ENCODE measurements around the gene OR10H3.

DNA sequence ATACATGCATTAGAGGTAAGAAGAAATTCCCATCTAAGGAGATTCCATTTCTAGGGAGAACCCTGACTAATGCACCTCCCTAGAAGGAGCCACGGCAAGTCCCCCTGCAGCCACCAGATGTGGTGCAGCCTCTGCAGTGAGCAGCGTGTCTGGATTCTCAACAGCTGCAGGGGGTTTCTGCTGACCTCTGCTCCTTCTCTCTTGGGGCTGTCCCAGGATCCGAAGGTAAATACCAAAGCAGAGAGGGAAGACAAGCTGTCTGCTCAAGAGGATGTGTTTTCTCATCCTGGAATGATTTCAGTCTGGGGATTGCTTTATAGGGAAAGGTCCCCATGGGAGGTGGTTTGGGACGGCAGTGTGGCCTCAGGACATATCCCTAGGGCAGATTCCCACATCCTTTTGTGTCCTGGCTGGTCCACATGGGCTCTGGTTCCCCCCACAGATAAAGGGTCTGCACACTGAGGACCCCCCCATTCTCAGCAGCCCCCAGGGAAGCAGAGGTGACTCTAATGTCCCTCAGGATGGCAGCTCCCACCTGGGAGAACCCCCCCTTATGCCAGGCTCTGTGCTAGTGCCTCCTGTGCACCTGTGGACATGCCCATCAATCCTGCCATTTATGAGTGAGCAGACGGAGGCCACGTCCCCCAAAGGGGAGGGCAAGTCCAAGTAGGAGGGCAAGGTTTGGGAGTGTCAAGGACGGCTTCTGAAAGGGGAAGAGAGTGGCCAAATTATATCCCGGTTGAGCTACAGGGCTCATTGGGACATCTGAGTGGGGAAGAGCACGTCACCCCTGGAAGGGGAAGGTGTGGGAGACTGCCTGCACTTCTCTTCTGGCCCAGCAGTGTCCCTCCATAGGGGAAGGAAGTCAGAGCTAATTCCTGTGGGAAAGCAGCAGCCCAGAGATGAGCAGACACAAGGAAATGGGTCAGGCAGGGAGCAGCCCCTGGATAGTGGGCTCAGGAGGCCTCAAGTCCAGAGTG, 39.5 kb downstream of the OR10H3 start:
- TF ChIP-seq, protein P1, sequence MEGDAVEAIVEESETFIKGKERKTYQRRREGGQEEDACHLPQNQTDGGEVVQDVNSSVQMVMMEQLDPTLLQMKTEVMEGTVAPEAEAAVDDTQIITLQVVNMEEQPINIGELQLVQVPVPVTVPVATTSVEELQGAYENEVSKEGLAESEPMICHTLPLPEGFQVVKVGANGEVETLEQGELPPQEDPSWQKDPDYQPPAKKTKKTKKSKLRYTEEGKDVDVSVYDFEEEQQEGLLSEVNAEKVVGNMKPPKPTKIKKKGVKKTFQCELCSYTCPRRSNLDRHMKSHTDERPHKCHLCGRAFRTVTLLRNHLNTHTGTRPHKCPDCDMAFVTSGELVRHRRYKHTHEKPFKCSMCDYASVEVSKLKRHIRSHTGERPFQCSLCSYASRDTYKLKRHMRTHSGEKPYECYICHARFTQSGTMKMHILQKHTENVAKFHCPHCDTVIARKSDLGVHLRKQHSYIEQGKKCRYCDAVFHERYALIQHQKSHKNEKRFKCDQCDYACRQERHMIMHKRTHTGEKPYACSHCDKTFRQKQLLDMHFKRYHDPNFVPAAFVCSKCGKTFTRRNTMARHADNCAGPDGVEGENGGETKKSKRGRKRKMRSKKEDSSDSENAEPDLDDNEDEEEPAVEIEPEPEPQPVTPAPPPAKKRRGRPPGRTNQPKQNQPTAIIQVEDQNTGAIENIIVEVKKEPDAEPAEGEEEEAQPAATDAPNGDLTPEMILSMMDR (IDR thresholded peaks at IDR 0.05 in 2 of 3, conservative IDR thresholded peaks at IDR 0.05 in 1 of 3; ENCODE audit: borderline replicate concordance in 1 of 3, insufficient read depth in 1 of 3, low read depth in 2 of 3, low read length in 2 of 3), result no peak
- no peak for TF ChIP-seq POLR2AphosphoS5 (IDR thresholded peaks at IDR 0.05; ENCODE audit: low read depth, low read length)
- TF ChIP-seq POLR2A (IDR thresholded peaks at IDR 0.05; ENCODE audit: borderline replicate concordance, extremely low read depth, insufficient read depth, insufficient read length), result no peak
- TF ChIP-seq JUND (IDR thresholded peaks at IDR 0.05), result no peak
- TF ChIP-seq EZH2 (IDR thresholded peaks at IDR 0.05), result no peak
- TF ChIP-seq, protein P2, sequence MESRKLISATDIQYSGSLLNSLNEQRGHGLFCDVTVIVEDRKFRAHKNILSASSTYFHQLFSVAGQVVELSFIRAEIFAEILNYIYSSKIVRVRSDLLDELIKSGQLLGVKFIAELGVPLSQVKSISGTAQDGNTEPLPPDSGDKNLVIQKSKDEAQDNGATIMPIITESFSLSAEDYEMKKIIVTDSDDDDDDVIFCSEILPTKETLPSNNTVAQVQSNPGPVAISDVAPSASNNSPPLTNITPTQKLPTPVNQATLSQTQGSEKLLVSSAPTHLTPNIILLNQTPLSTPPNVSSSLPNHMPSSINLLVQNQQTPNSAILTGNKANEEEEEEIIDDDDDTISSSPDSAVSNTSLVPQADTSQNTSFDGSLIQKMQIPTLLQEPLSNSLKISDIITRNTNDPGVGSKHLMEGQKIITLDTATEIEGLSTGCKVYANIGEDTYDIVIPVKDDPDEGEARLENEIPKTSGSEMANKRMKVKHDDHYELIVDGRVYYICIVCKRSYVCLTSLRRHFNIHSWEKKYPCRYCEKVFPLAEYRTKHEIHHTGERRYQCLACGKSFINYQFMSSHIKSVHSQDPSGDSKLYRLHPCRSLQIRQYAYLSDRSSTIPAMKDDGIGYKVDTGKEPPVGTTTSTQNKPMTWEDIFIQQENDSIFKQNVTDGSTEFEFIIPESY (IDR thresholded peaks at IDR 0.05; ENCODE audit: extremely low read depth, insufficient replicate concordance, low read length), result no peak
- TF ChIP-seq, protein P3, sequence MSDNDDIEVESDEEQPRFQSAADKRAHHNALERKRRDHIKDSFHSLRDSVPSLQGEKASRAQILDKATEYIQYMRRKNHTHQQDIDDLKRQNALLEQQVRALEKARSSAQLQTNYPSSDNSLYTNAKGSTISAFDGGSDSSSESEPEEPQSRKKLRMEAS (IDR thresholded peaks at IDR 0.05), result no peak
